Right lobe of liver (tissue), 6 donors: ENCODE results near the gene CACNA2D1. TPM values are rescaled to one million over a fixed set of nuclear protein-coding genes. Genes with fewer than 3 reads are reported as not detected.

ENCODE experiments used
- ATAC-seq, 4 donors: fragments of 200-7000 bp; cut with Tn5 transposase; one replicate each; pipeline ENCODE4 v1.9.1; 2020; ENCODE audit warnings: mild to moderate bottlenecking in 4 of 4, moderate library complexity in 4 of 4
- DNase-seq, 3 donors: peaks; one replicate each; pipeline ENCODE4 v3.0.0-alpha.2; 2020
- H3K27ac ChIP-seq, 3 donors: fragments of 200-600 bp; one replicate each; pipeline ENCODE4 v1.8.0; 2022
- H3K27me3 ChIP-seq, 2 donors: fragments of 200-600 bp; one replicate each; pipeline ENCODE4 v1.8.0; 2022
- H3K36me3 ChIP-seq, 4 donors: fragments of 200-600 bp; sonication (generic) in 1 of 4; one replicate each; pipeline versions ENCODE4 v1.5.1 to v1.8.0; 2017 to 2022; ENCODE audit warnings: control low read depth in 1 of 4
- H3K4me1 ChIP-seq, 4 donors: fragments of 200-600 bp; sonication (generic) in 1 of 4; one replicate each; pipeline versions ENCODE4 v1.5.1 to v1.8.0; 2017 to 2022; ENCODE audit warnings: control low read depth in 1 of 4
- H3K4me3 ChIP-seq, 3 donors: fragments of 200-600 bp; one replicate each; pipeline ENCODE4 v1.8.0; 2022
- H3K9me3 ChIP-seq, 4 donors: fragments of 200-600 bp; sonication (generic) in 1 of 4; one replicate each; pipeline versions ENCODE4 v1.5.1 to v1.8.0; 2017 to 2022; ENCODE audit warnings: control low read depth in 1 of 4
- POLR2A ChIP-seq: fragments of 450-650 bp; IDR thresholded peaks from one replicate; pipeline ENCODE4 v1.6.1; 2017; ENCODE audit warnings: antibody characterized with exemption, mild to moderate bottlenecking
- WGBS: methylation state at CpG from one replicate; pipeline ENCODE4 v1.1.6; 2018; ENCODE audit warnings: low coverage, low lambda C conversion rate; ENCODE audit not compliant: insufficient coverage; ENCODE audit errors: missing lambda C conversion rate; 5-methylcytosine and 5-hydroxymethylcytosine counted together
- intact Hi-C, 2 donors: fragments of 100-400 bp; cut with DNase I; formaldehyde crosslinking; loops; one replicate each; pipeline versions ENCODE4 v1.11.2 to v1.14.1; 2022
- total RNA-seq, 6 experiments: library from RNA; depleted of rRNA in 2 of 6; stranded (reverse); fragments of >200 nt in 2 of 6; fragmentation: NEBNext Ultra II Directional in 3 of 6; extraction: Animal tissue kit (Norgen Biotek cat#: 25700) in 3 of 6; gene quantifications; one replicate each; pipeline versions ENCODE4 v1.1.0 to v1.2.4, GENCODE V29; 2016 to 2023
- TF ChIP-seq, protein P1 (sequence below), 4 donors: fragments of 200-600 bp in 3 of 4; fragments of 450-650 bp in 1 of 4; IDR thresholded peaks; one replicate each; pipeline versions ENCODE4 v1.5.1 to v1.8.0; 2016 to 2022; ENCODE audit warnings: antibody characterized with exemption in 4 of 4, mild to moderate bottlenecking in 2 of 4
- donor health status: DM: no; HTN: yes; CAD: no.
- donor health status: DM: no; HTN: no; CAD: no.
- donor health status: DM: no; HTN: no; CAD: no.
- donor health status: DM: no; HTN: yes; CAD: no.
- donor health status: DM: no; HTN: yes; CAD: no.

CACNA2D1 gene
- total RNA-seq, 6 experiments from 2014 or later = 1.3 to 6.0 (median 2.2) TPM

GRCh38 chr7:82286798-82287140 is 156.8 kb downstream of the CACNA2D1 start:
- intact Hi-C loops = no loop called here
- H3K27me3 ChIP-seq = no peaks in the 10 kb centered on the region
- no peak overlapping the region for H3K27ac ChIP-seq
- H3K36me3 ChIP-seq = no peaks in the 10 kb centered on the region
- no peaks in the 10 kb centered on the region for H3K9me3 ChIP-seq
- DNase-seq (no peak), ATAC-seq (no peak)
- TF ChIP-seq POLR2A = no peak
- no peak overlapping the region for H3K4me3 ChIP-seq
- WGBS = 59% methylated on average over 2 of the region's 2 CpGs
- no peaks in the 10 kb centered on the region for H3K4me1 ChIP-seq

- Histone ChIP-seq H3K9me3 (no peaks in the 10 kb centered on the region), H3K4me1 (no peaks in the 10 kb centered on the region), H3K27me3 (no peaks in the 10 kb centered on the region), H3K27ac (no peak overlapping the region), H3K4me3 (no peak overlapping the region), H3K36me3 (no peaks in the 10 kb centered on the region)
- TF ChIP-seq, protein P1, sequence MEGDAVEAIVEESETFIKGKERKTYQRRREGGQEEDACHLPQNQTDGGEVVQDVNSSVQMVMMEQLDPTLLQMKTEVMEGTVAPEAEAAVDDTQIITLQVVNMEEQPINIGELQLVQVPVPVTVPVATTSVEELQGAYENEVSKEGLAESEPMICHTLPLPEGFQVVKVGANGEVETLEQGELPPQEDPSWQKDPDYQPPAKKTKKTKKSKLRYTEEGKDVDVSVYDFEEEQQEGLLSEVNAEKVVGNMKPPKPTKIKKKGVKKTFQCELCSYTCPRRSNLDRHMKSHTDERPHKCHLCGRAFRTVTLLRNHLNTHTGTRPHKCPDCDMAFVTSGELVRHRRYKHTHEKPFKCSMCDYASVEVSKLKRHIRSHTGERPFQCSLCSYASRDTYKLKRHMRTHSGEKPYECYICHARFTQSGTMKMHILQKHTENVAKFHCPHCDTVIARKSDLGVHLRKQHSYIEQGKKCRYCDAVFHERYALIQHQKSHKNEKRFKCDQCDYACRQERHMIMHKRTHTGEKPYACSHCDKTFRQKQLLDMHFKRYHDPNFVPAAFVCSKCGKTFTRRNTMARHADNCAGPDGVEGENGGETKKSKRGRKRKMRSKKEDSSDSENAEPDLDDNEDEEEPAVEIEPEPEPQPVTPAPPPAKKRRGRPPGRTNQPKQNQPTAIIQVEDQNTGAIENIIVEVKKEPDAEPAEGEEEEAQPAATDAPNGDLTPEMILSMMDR (IDR thresholded peaks at IDR 0.05) = no peak
- TF ChIP-seq POLR2A = no peak
- ATAC-seq (no peak), DNase-seq (no peak)
- intact Hi-C loops = no loop called here
- WGBS = 26% methylated on average over 4 of the region's 4 CpGs
Measured at GRCh38 chr7:82286096-82286797, 157.3 kb downstream of the CACNA2D1 start.

DNA sequence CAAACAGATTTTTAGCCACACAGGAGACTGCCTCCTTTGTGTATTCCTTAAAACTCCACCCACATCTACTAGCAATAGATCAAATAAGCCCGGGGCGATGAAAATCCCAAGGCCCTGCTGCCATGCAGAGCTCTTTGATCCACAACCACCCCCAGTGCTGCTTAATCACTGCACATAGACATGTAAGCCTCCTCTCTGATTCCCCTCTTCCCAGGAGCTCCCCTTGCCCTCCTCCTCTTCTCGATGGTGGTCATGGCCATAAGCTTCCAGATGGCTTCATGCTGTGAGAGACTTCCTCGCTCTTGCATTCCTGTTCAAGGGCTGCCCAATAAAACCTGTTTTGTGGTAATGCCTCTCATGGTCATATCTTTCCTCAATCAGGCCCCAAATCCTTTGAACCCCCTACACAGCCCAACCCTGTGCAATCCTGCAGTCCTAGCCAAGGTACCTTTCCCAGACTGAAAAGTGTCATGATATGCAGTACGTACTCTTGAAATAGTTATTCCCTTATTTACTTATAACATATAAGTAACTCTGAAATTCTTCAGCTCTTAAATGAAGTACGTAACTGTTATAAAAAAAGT is 158.5 kb downstream of the CACNA2D1 start:
- TF ChIP-seq, protein P1 (IDR thresholded peaks at IDR 0.05) = no peak
- TF ChIP-seq POLR2A = no peak
- intact Hi-C loops = no loop called here
- Histone ChIP-seq H3K4me3 (no peak overlapping the region), H3K27me3 (no peaks in the 10 kb centered on the region), H3K36me3 (no peaks in the 10 kb centered on the region), H3K27ac (no peak overlapping the region), H3K4me1 (no peaks in the 10 kb centered on the region), H3K9me3 (no peaks in the 10 kb centered on the region)
- DNase-seq = no peak
- WGBS = 58% methylated on average over 6 of the region's 6 CpGs
- ATAC-seq = no peak

- Histone ChIP-seq H3K4me1 (no peaks in the 10 kb centered on the region), H3K36me3 (no peaks in the 10 kb centered on the region), H3K4me3 (no peak overlapping the region), H3K27me3 (no peaks in the 10 kb centered on the region), H3K27ac (no peak overlapping the region), H3K9me3 (no peaks in the 10 kb centered on the region)
- 50% methylated on average over 3 of the region's 3 CpGs for WGBS
- ATAC-seq (no peak), DNase-seq (no peak)
- intact Hi-C loops = no loop called here
- TF ChIP-seq, protein P1 (IDR thresholded peaks at IDR 0.05) = no peak
Measured at GRCh38 chr7:82275342-82275741, 168.2 kb downstream of the CACNA2D1 start.

- intact Hi-C loops = no loop called here
Measured at GRCh38 chr7:82274681-82275080, 168.9 kb downstream of the CACNA2D1 start.

More at GRCh38 chr7:82274681-82275080, 168.9 kb downstream of the CACNA2D1 start:
- Histone ChIP-seq H3K27ac (no peak overlapping the region), H3K9me3 (no peaks in the 10 kb centered on the region), H3K4me1 (no peaks in the 10 kb centered on the region), H3K36me3 (no peaks in the 10 kb centered on the region), H3K4me3 (no peak overlapping the region), H3K27me3 (no peaks in the 10 kb centered on the region)
- TF ChIP-seq, protein P1 (IDR thresholded peaks at IDR 0.05) = no peak
- TF ChIP-seq POLR2A = no peak
- ATAC-seq = no peak
- no peak for DNase-seq
